Naive thymus-derived CD4-positive, alpha-beta T cell (primary cell): ENCODE results near the gene DNAJC7. TPM values are rescaled to one million over a fixed set of nuclear protein-coding genes. Genes with fewer than 3 reads are reported as not detected.

Source experiments
- ATAC-seq: fragments of 150-1000 bp; cut with Tn5 transposase; 2 replicates; pipeline ENCODE4 v1.10.0; 2021; ENCODE audit warnings: mild to moderate bottlenecking, moderate library complexity
- CTCF ChIA-PET: fragments of 350-600 bp; sonication (Branson Sonifier 250); formaldehyde crosslinking; loops from one replicate; lab custom pipeline; 2021; ENCODE audit warnings: antibody characterized with exemption; lab: Charles Lee
- POLR2A ChIA-PET: fragments of 350-600 bp; sonication (Branson Sonifier 250); formaldehyde crosslinking; loops from one replicate; lab custom pipeline; 2021; ENCODE audit warnings: antibody characterized with exemption, inconsistent platforms; lab: Charles Lee
- DNase-seq, 9 donors: peaks; one replicate each; pipeline versions ENCODE4 v3.0.0 to v3.0.0-alpha.2; 2020 to 2022; ENCODE audit warnings: mixed read lengths in 1 of 9
- H3K27ac ChIP-seq: one replicate; pipeline ENCODE4 v1.7.0; 2013; ENCODE audit warnings: mild to moderate bottlenecking, low read depth, low read length, moderate library complexity
- H3K27me3 ChIP-seq, 2 donors: one replicate each; pipeline ENCODE4 v1.7.0; 2013; ENCODE audit warnings: low read length in 2 of 2, mild to moderate bottlenecking in 2 of 2, moderate library complexity in 2 of 2; ENCODE audit not compliant: control insufficient read depth in 2 of 2, insufficient read depth in 2 of 2
- H3K36me3 ChIP-seq, 3 experiments: 1 replicate in 2 of 3; 2 replicates in 1 of 3; pipeline ENCODE4 v1.7.0; 2013; ENCODE audit warnings: low read length in 3 of 3, mild to moderate bottlenecking in 3 of 3, moderate library complexity in 1 of 3; ENCODE audit not compliant: insufficient read depth in 3 of 3, control insufficient read depth in 2 of 3
- H3K4me1 ChIP-seq, 2 donors: one replicate each; pipeline ENCODE4 v1.7.0; 2013; ENCODE audit warnings: low read length in 2 of 2, mild to moderate bottlenecking in 2 of 2, moderate library complexity in 1 of 2; ENCODE audit not compliant: control insufficient read depth in 2 of 2, insufficient read depth in 2 of 2
- H3K4me3 ChIP-seq: 2 replicates; pipeline ENCODE4 v1.7.0; 2013; ENCODE audit warnings: mild to moderate bottlenecking, low read length
- H3K9me3 ChIP-seq, 3 experiments: 1 replicate in 2 of 3; 2 replicates in 1 of 3; pipeline ENCODE4 v1.7.0; 2013; ENCODE audit warnings: low read length in 3 of 3; ENCODE audit not compliant: control insufficient read depth in 2 of 3
- H3K27ac Mint-ChIP-seq, 9 donors: one replicate each; pipeline ENCODE4 v1.8.0; 2020 to 2022; ENCODE audit warnings: mixed read lengths in 9 of 9, mild to moderate bottlenecking in 8 of 9, moderate library complexity in 5 of 9, inconsistent platforms in 2 of 9
- H3K27me3 Mint-ChIP-seq, 5 donors: one replicate each; pipeline ENCODE4 v1.8.0; 2021 to 2022; ENCODE audit warnings: mixed read lengths in 5 of 5, mild to moderate bottlenecking in 1 of 5
- H3K36me3 Mint-ChIP-seq, 5 donors: one replicate each; pipeline ENCODE4 v1.8.0; 2020 to 2022; ENCODE audit warnings: mixed read lengths in 5 of 5, mild to moderate bottlenecking in 3 of 5, inconsistent platforms in 1 of 5
- H3K4me1 Mint-ChIP-seq, 7 donors: one replicate each; pipeline ENCODE4 v1.8.0; 2020 to 2022; ENCODE audit warnings: mixed read lengths in 7 of 7, mild to moderate bottlenecking in 3 of 7, inconsistent platforms in 1 of 7
- H3K4me3 Mint-ChIP-seq, 10 donors: one replicate each; pipeline ENCODE4 v1.8.0; 2020 to 2022; ENCODE audit warnings: mild to moderate bottlenecking in 10 of 10, mixed read lengths in 10 of 10, moderate library complexity in 6 of 10, inconsistent platforms in 2 of 10
- H3K9me3 Mint-ChIP-seq, 11 donors: one replicate each; pipeline ENCODE4 v1.8.0; 2020 to 2022; ENCODE audit warnings: mixed read lengths in 11 of 11, mild to moderate bottlenecking in 4 of 11, inconsistent platforms in 1 of 11, moderate library complexity in 1 of 11
- intact Hi-C, 2 donors: fragments of 100-400 bp; cut with micrococcal nuclease; formaldehyde crosslinking; loops; one replicate each; pipeline ENCODE4 v1.15.1; 2023
- polyA plus RNA-seq, 2 donors: library from polyadenylated mRNA; unstranded; fragments of 300-500 nt; fragmentation: Illumina TruSeq; gene quantifications; one replicate each; pipeline ENCODE4 v1.2.3, GENCODE V29; 2021
- total RNA-seq, 6 experiments: library from RNA in 5 of 6; stranded (reverse) in 5 of 6; gene quantifications; 1 replicate in 5 of 6; 2 replicates in 1 of 6; pipeline ENCODE4 v1.2.3 and lab custom pipeline; 2021 to 2026

Gene DNAJC7
- total and polyA plus RNA-seq, 7 experiments from 2014 or later, result 65.4 to 145 (median 107) TPM

DNA sequence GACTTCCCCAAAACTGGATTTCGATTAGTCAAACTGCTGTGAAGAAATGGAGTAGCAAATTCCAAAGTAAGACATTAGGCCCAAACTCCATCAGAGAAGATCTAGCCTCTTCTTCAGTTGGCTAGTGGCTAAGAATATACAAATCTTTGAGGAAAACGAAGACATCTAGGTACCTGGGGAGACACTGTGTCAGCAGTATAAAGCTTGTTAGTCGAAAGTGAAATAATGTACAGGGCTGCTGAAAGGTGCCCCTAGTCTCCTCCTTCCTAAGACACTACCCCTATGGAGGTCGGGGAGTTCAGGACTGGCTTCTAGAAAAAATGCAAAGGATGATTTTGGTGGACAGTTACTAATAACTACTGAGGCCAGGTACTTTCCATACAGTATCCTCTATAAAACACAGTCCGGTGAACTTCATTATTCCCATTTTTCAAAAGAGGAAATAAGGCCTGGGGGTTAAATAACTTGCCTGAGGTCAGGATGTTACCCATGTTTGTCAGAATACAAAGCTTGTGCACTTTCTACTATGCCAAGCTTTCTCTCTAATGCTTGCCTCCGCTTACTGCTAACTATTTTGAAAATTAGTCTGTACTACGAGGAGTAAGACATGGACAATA is 15.0 kb downstream of the DNAJC7 start:
- Mint-ChIP-seq H3K27ac (peak overlapping the region in 1 of 9 donors; percentile 16), H3K4me3 (no peak overlapping the region), H3K9me3 (no peaks in the 10 kb centered on the region), H3K4me1 (peaks cover 12 to 40% (median 33%) of the 10 kb centered on the region in 7 donors), H3K27me3 (no peaks in the 10 kb centered on the region), H3K36me3 (peaks cover 0 to 20% (median 7%) of the 10 kb centered on the region in 5 donors)
- POLR2A ChIA-PET, result interaction anchor here (0.6 to 1.4 kb wide), 3 partner anchors 14 to 51 kb away, joined by 3 read pairs; no protein-coding TSS in a partner anchor
- Histone ChIP-seq H3K4me3 (no peak overlapping the region), H3K27me3 (no peaks in the 10 kb centered on the region), H3K4me1 (no peaks in the 10 kb centered on the region), H3K9me3 (no peaks in the 10 kb centered on the region), H3K36me3 (peaks cover 7 to 58% (median 18%) of the 10 kb centered on the region in 3 experiments), H3K27ac (no peak overlapping the region)
- no peak for ATAC-seq
- no peak for DNase-seq
- CTCF ChIA-PET, result interaction anchor here (0.6 kb wide), 1 partner anchor 38 kb away, joined by 3 read pairs; no protein-coding TSS in a partner anchor
- intact Hi-C loops, result no loop called here

DNA sequence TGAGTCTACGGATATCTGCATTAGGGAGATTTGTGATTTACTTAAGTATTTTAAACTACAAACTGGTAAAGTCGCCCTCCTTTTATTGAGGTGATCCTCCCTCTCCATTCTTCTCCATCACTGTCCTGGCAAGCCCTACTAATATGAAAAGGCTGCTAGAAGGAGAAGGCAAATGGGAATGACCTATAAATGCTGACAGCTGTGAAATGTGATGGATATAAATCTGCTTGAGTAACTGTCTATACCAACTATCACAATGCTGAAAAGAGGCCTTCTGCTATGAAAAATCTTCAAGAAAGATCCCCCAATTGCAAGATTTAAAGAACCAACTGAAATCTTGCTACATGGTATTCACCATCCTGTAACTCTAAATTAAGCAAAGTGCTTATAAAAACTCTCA is 15.5 kb downstream of the DNAJC7 start:
- Mint-ChIP-seq H3K4me1 (peaks cover 8 to 35% (median 29%) of the 10 kb centered on the region in 7 donors), H3K27me3 (no peaks in the 10 kb centered on the region), H3K27ac (no peak overlapping the region), H3K36me3 (peaks cover 0 to 22% (median 10%) of the 10 kb centered on the region in 5 donors), H3K9me3 (no peaks in the 10 kb centered on the region), H3K4me3 (no peak overlapping the region)
- CTCF ChIA-PET, result no interaction called here
- ATAC-seq, result no peak
- no peak for DNase-seq
- POLR2A ChIA-PET, result interaction anchor here (1.4 kb wide), 1 partner anchor 23 kb away, joined by 3 read pairs; no protein-coding TSS in a partner anchor
- peaks cover 12 to 63% (median 18%) of the 10 kb centered on the region in 3 experiments for H3K36me3 ChIP-seq
- intact Hi-C loops, result no loop called here
- H3K27ac ChIP-seq, result no peak overlapping the region
- no peak overlapping the region for H3K4me3 ChIP-seq
- H3K9me3 ChIP-seq, result no peaks in the 10 kb centered on the region
- H3K27me3 ChIP-seq, result no peaks in the 10 kb centered on the region
- no peaks in the 10 kb centered on the region for H3K4me1 ChIP-seq

DNA sequence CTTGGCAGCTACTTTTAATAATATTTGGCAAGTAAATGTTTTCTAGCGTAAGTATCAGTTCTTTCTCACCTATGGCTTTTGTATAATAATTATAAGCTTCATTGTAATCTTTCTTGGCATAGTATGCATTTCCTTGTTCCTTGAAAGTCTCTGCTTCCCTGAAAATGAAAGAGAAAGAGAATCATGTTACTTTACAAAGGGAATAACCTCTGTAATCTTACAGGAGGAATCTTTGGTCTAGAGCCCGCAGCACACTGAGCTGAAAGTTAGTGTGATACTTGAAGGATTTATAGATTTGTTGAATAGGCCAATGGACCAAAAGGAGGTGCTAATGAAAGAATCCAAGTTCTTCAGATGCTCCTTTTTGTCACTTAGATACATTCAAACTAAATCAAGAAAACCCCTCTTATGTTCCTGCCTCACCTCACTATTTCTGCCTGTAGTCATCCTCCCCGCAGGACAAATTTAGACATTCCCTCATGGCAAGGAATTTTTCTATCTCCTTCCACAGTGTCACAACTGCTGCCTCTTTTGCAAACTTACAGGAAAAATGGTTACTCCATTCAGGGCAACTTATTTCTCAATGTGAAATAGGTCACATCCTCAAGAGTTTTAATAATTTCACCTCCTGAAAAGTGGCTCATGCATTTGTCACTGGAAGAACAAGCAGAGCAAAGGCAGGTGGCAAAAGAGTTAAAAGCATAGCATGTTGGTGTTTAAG is 16.7 kb downstream of the DNAJC7 start:
- Mint-ChIP-seq H3K27me3 (no peaks in the 10 kb centered on the region), H3K9me3 (no peaks in the 10 kb centered on the region), H3K36me3 (peaks cover 4 to 32% (median 14%) of the 10 kb centered on the region in 5 donors), H3K27ac (peak overlapping the region in 2 of 9 donors; percentile 9 to 37), H3K4me3 (no peak overlapping the region), H3K4me1 (peaks cover 7 to 35% (median 27%) of the 10 kb centered on the region in 7 donors)
- POLR2A ChIA-PET, result no interaction called here
- Histone ChIP-seq H3K27me3 (no peaks in the 10 kb centered on the region), H3K27ac (no peak overlapping the region), H3K9me3 (no peaks in the 10 kb centered on the region), H3K4me1 (no peaks in the 10 kb centered on the region), H3K36me3 (peaks cover 13 to 75% (median 20%) of the 10 kb centered on the region in 3 experiments), H3K4me3 (no peak overlapping the region)
- ATAC-seq (no peak), DNase-seq (no peak)
- intact Hi-C loops, result no loop called here
- CTCF ChIA-PET, result no interaction called here

DNA sequence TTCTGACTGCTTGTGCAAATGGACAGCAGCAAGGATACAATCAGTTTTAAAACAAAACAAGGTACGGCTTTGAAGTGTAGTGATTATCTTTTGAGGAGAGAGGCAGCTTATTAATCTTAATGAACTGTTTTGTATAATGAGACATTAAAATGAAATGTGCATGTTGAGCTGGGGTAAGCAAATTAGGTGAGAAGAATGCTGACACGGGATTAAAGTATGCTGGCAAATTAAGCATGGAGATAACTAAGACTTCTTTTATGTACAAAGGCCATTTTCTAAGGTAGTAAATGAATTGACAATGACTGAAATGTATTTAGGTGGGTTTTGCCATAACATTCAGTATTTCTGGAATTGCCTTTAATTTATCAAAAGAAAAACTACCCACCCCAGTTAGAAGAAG is 18.7 kb downstream of the DNAJC7 start:
- POLR2A ChIA-PET, result no interaction called here
- no peak for ATAC-seq
- Histone ChIP-seq H3K27me3 (no peaks in the 10 kb centered on the region), H3K4me3 (no peak overlapping the region), H3K4me1 (no peaks in the 10 kb centered on the region), H3K36me3 (peaks cover 13 to 93% (median 34%) of the 10 kb centered on the region in 3 experiments), H3K9me3 (no peaks in the 10 kb centered on the region), H3K27ac (no peak overlapping the region)
- intact Hi-C loops, result no loop called here
- Mint-ChIP-seq H3K27me3 (no peaks in the 10 kb centered on the region), H3K4me1 (peaks cover 0 to 24% (median 11%) of the 10 kb centered on the region in 7 donors), H3K36me3 (peaks cover 4 to 37% (median 20%) of the 10 kb centered on the region in 5 donors), H3K4me3 (no peak overlapping the region), H3K9me3 (no peaks in the 10 kb centered on the region), H3K27ac (peak overlapping the region in 1 of 9 donors; percentile 4)
- CTCF ChIA-PET, result no interaction called here
- DNase-seq, result no peak

DNA sequence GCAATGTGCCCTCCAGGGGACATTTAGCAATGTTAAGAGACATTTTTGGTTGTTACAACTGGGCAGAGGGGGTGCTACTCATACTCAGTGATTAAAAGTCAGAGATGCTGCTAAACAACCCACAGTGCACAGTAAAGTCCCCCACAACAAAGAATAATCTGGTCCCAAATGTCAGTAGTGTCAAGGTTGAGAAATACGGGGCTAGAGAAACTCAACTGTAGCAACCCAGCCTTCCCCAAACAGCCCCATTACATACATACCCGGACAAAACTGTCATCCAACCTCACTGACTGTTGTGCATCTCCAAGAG is 20.4 kb downstream of the DNAJC7 start:
- Mint-ChIP-seq H3K36me3 (peaks cover 4 to 36% (median 27%) of the 10 kb centered on the region in 5 donors), H3K4me1 (peaks cover 0 to 11% (median 0%) of the 10 kb centered on the region in 7 donors), H3K27me3 (no peaks in the 10 kb centered on the region), H3K9me3 (no peaks in the 10 kb centered on the region), H3K27ac (peak overlapping the region in 1 of 9 donors; percentile 53), H3K4me3 (no peak overlapping the region)
- Histone ChIP-seq H3K36me3 (peaks cover 13 to 93% (median 29%) of the 10 kb centered on the region in 3 experiments), H3K4me1 (no peaks in the 10 kb centered on the region), H3K27me3 (no peaks in the 10 kb centered on the region), H3K27ac (no peak overlapping the region), H3K9me3 (no peaks in the 10 kb centered on the region), H3K4me3 (no peak overlapping the region)
- DNase-seq (no peak), ATAC-seq (no peak)
- CTCF ChIA-PET, result interaction anchor here (0.9 kb wide), 1 partner anchor 10 kb away, joined by 4 read pairs; no protein-coding TSS in a partner anchor
- intact Hi-C loops, result no loop called here
- POLR2A ChIA-PET, result interaction anchor here (1.6 kb wide), 1 partner anchor 23 kb away, joined by 6 read pairs; the partner anchor contains the start of gene NKIRAS2

DNA sequence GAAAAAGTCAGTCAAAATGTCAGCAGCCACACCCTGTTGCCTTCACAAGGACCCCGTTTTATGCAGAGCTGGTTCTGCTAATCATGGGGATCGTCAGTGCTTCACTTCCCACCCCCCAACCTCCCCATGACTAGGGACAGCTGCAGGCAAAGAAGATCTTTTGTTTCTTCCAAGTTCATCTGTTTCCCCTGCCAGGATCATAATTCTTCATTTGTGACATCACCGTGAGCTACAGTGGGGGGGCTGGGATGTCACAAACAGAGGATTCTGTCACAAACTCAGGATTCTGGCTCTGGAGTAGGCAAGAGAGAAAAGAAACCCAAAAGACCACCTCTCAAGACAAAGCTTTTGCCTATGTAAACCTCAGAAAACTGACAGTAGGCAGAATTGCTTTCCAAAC is 24.7 kb downstream of the DNAJC7 start:
- Histone ChIP-seq H3K4me3 (no peak overlapping the region), H3K9me3 (no peaks in the 10 kb centered on the region), H3K4me1 (no peaks in the 10 kb centered on the region), H3K27me3 (no peaks in the 10 kb centered on the region), H3K36me3 (peaks cover 29 to 94% (median 32%) of the 10 kb centered on the region in 3 experiments), H3K27ac (no peak overlapping the region)
- no peak overlapping the region for H3K27ac Mint-ChIP-seq
- CTCF ChIA-PET, result no interaction called here
- ATAC-seq, result no peak
- peaks cover 8 to 52% (median 24%) of the 10 kb centered on the region in 5 donors for H3K36me3 Mint-ChIP-seq
- POLR2A ChIA-PET, result no interaction called here
- DNase-seq, result no peak
- H3K4me3 Mint-ChIP-seq, result no peak overlapping the region
- no peaks in the 10 kb centered on the region for H3K9me3 Mint-ChIP-seq
- H3K4me1 Mint-ChIP-seq, result peaks cover 0 to 7% (median 0%) of the 10 kb centered on the region in 7 donors
- intact Hi-C loops, result no loop called here
- H3K27me3 Mint-ChIP-seq, result no peaks in the 10 kb centered on the region
